CD14-positive monocyte (primary cell): ENCODE results near the gene XRCC2. TPM values are rescaled to one million over a fixed set of nuclear protein-coding genes. Genes with fewer than 3 reads are reported as not detected.

Experiments
- DNase-seq, 3 donors: peaks; one replicate each; pipeline ENCODE4 v3.0.0-alpha.2; 2011 to 2022
- H2AFZ ChIP-seq: 2 replicates; pipeline ENCODE4 v1.6.0; 2012; ENCODE audit warnings: mild to moderate bottlenecking, low read depth, low read length, inconsistent platforms; ENCODE audit not compliant: insufficient read depth, poor library complexity, severe bottlenecking
- H3K27ac ChIP-seq, 2 donors: 1 replicate in 1 of 2; 2 replicates in 1 of 2; pipeline ENCODE4 v1.5.1; 2012 to 2013; ENCODE audit warnings: low read length in 2 of 2, control low read depth in 1 of 2, inconsistent platforms in 1 of 2, low read depth in 1 of 2, mild to moderate bottlenecking in 1 of 2
- H3K27me3 ChIP-seq, 2 donors: one replicate each; pipeline versions ENCODE4 v1.6.0 to v1.6.1; 2011 to 2013; ENCODE audit warnings: low read length in 2 of 2; ENCODE audit not compliant: control insufficient read depth in 2 of 2, insufficient read depth in 2 of 2
- H3K36me3 ChIP-seq, 2 donors: replicated peaks in 1 of 2; 1 replicate in 1 of 2; 2 replicates in 1 of 2; pipeline versions ENCODE4 v1.5.1 to v1.6.1; 2012 to 2013; ENCODE audit warnings: low read length in 2 of 2, control low read depth in 1 of 2, inconsistent platforms in 1 of 2, mild to moderate bottlenecking in 1 of 2; ENCODE audit not compliant: insufficient read depth in 2 of 2, control insufficient read depth in 1 of 2
- H3K4me1 ChIP-seq, 2 donors: 1 replicate in 1 of 2; 2 replicates in 1 of 2; pipeline versions ENCODE4 v1.5.1 to v1.6.1; 2012 to 2013; ENCODE audit warnings: low read length in 2 of 2, control low read depth in 1 of 2, inconsistent platforms in 1 of 2, mild to moderate bottlenecking in 1 of 2, moderate library complexity in 1 of 2; ENCODE audit not compliant: insufficient read depth in 2 of 2, control insufficient read depth in 1 of 2
- H3K4me2 ChIP-seq: replicated peaks from 2 replicates; pipeline ENCODE3; 2012; ENCODE audit warnings: low read length, moderate library complexity, mild to moderate bottlenecking; ENCODE audit not compliant: poor library complexity, severe bottlenecking; ENCODE audit errors: extremely low read depth
- H3K4me3 ChIP-seq, 3 experiments: fragments of 200-600 bp in 1 of 3; sonication (generic) in 1 of 3; replicated peaks in 1 of 3; 1 replicate in 2 of 3; 2 replicates in 1 of 3; pipeline ENCODE4 v1.5.1; 2011 to 2013; ENCODE audit warnings: low read length in 3 of 3, mild to moderate bottlenecking in 3 of 3, control low read depth in 2 of 3, low read depth in 2 of 3, inconsistent platforms in 1 of 3, moderate library complexity in 1 of 3
- H3K79me2 ChIP-seq: 2 replicates; pipeline ENCODE4 v1.6.0; 2012; ENCODE audit warnings: mild to moderate bottlenecking, control low read depth, inconsistent platforms, low read length, moderate library complexity; ENCODE audit not compliant: insufficient read depth
- H3K9ac ChIP-seq: 2 replicates; pipeline ENCODE4 v1.6.0; 2017; ENCODE audit warnings: low read length, mild to moderate bottlenecking; ENCODE audit not compliant: insufficient read depth, poor library complexity, severe bottlenecking
- H3K9me3 ChIP-seq, 2 donors: replicated peaks in 1 of 2; 1 replicate in 1 of 2; 2 replicates in 1 of 2; pipeline versions ENCODE4 v1.5.1 to v1.6.1; 2012 to 2013; ENCODE audit warnings: low read length in 2 of 2, control low read depth in 1 of 2; ENCODE audit not compliant: control insufficient read depth in 1 of 2, insufficient read depth in 1 of 2
- H4K20me1 ChIP-seq: 2 replicates; pipeline ENCODE4 v1.6.0; 2012; ENCODE audit warnings: mild to moderate bottlenecking, low read length, control low read depth, moderate library complexity; ENCODE audit not compliant: insufficient read depth
- H3K27ac Mint-ChIP-seq, 7 donors: one replicate each; pipeline ENCODE4 v1.8.0; 2020; ENCODE audit warnings: mild to moderate bottlenecking in 7 of 7, mixed read lengths in 7 of 7, moderate library complexity in 6 of 7, inconsistent platforms in 2 of 7
- H3K27me3 Mint-ChIP-seq, 3 donors: one replicate each; pipeline ENCODE4 v1.8.0; 2021 to 2022; ENCODE audit warnings: low read depth in 3 of 3, mild to moderate bottlenecking in 3 of 3, mixed read lengths in 3 of 3, moderate library complexity in 3 of 3, inconsistent platforms in 1 of 3
- H3K36me3 Mint-ChIP-seq, 2 donors: one replicate each; pipeline ENCODE4 v1.8.0; 2020; ENCODE audit warnings: mixed read lengths in 2 of 2, inconsistent platforms in 1 of 2, mild to moderate bottlenecking in 1 of 2
- H3K4me1 Mint-ChIP-seq: one replicate; pipeline ENCODE4 v1.8.0; 2020; ENCODE audit warnings: mild to moderate bottlenecking, mixed read lengths
- H3K4me3 Mint-ChIP-seq, 2 donors: one replicate each; pipeline ENCODE4 v1.8.0; 2020; ENCODE audit warnings: mild to moderate bottlenecking in 2 of 2, mixed read lengths in 2 of 2, moderate library complexity in 1 of 2
- H3K9me3 Mint-ChIP-seq, 7 donors: one replicate each; pipeline ENCODE4 v1.8.0; 2020 to 2022; ENCODE audit warnings: mixed read lengths in 7 of 7, mild to moderate bottlenecking in 6 of 7, moderate library complexity in 6 of 7, inconsistent platforms in 2 of 7
- WGBS: methylation state at CpG from one replicate; pipeline ENCODE4 v1.1.5; 2013; ENCODE audit warnings: missing lambda C conversion rate; ENCODE audit not compliant: insufficient coverage; 5-methylcytosine and 5-hydroxymethylcytosine counted together
- intact Hi-C, 2 donors: fragments of 100-400 bp; cut with micrococcal nuclease; formaldehyde crosslinking; loops; one replicate each; pipeline versions ENCODE4 v1.15.0 to v1.15.1; 2023
- polyA plus RNA-seq, 3 donors: library from polyadenylated mRNA; depleted of rRNA in 1 of 3; unstranded in 2 of 3; stranded (reverse) in 1 of 3; fragments of 300-500 nt in 2 of 3; fragments of >200 nt in 1 of 3; fragmentation: Illumina TruSeq in 2 of 3; gene quantifications; 1 replicate in 2 of 3; 2 replicates in 1 of 3; pipeline ENCODE4 v1.2.3, GENCODE V29; 2012 to 2021
- TF ChIP-seq, protein P1 (sequence below): fragments of 200-600 bp; IDR thresholded peaks from one replicate; pipeline ENCODE4 v1.8.0; 2022; ENCODE audit warnings: antibody characterized with exemption, mild to moderate bottlenecking

XRCC2 gene
- polyA plus RNA-seq, 3 donors = 0.03 to 0.05 TPM; not detected in 1

GRCh38 chr7:152640829-152641228 is 35.1 kb downstream of the XRCC2 start:
- Histone ChIP-seq H4K20me1 (no peaks in the 10 kb centered on the region), H3K4me2 (no peak overlapping the region), H3K27me3 (no peaks in the 10 kb centered on the region), H3K4me3 (no peak overlapping the region), H3K4me1 (no peaks in the 10 kb centered on the region), H3K9ac (no peak overlapping the region), H3K79me2 (no peaks in the 10 kb centered on the region), H3K9me3 (no peaks in the 10 kb centered on the region), H3K27ac (no peak overlapping the region), H2AFZ (no peak overlapping the region), H3K36me3 (no peaks in the 10 kb centered on the region)
- DNase-seq = no peak
- intact Hi-C loops = no loop called here
- H3K27ac Mint-ChIP-seq = peak overlapping the region in 1 of 7 donors; percentile 16
- peaks cover 0 to 4% of the 10 kb centered on the region in 2 donors for H3K36me3 Mint-ChIP-seq
- no peak overlapping the region for H3K4me3 Mint-ChIP-seq
- TF ChIP-seq, protein P1, sequence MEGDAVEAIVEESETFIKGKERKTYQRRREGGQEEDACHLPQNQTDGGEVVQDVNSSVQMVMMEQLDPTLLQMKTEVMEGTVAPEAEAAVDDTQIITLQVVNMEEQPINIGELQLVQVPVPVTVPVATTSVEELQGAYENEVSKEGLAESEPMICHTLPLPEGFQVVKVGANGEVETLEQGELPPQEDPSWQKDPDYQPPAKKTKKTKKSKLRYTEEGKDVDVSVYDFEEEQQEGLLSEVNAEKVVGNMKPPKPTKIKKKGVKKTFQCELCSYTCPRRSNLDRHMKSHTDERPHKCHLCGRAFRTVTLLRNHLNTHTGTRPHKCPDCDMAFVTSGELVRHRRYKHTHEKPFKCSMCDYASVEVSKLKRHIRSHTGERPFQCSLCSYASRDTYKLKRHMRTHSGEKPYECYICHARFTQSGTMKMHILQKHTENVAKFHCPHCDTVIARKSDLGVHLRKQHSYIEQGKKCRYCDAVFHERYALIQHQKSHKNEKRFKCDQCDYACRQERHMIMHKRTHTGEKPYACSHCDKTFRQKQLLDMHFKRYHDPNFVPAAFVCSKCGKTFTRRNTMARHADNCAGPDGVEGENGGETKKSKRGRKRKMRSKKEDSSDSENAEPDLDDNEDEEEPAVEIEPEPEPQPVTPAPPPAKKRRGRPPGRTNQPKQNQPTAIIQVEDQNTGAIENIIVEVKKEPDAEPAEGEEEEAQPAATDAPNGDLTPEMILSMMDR = no peak
- peaks cover 0 to 20% (median 7%) of the 10 kb centered on the region in 7 donors for H3K9me3 Mint-ChIP-seq
- H3K4me1 Mint-ChIP-seq = no peaks in the 10 kb centered on the region
- H3K27me3 Mint-ChIP-seq = peaks cover 1 to 2% (median 2%) of the 10 kb centered on the region in 3 donors
- 100% methylated on average over 1 of the region's 6 CpGs for WGBS

- Histone ChIP-seq H3K9ac (no peak overlapping the region), H3K4me3 (no peak overlapping the region), H3K27ac (no peak overlapping the region), H3K4me1 (peaks cover 0 to 6% of the 10 kb centered on the region in 2 donors), H3K79me2 (no peaks in the 10 kb centered on the region), H2AFZ (no peak overlapping the region), H3K36me3 (no peaks in the 10 kb centered on the region), H4K20me1 (no peaks in the 10 kb centered on the region), H3K4me2 (no peak overlapping the region), H3K9me3 (no peaks in the 10 kb centered on the region), H3K27me3 (no peaks in the 10 kb centered on the region)
- Mint-ChIP-seq H3K27me3 (peaks cover 2 to 3% (median 2%) of the 10 kb centered on the region in 3 donors), H3K27ac (no peak overlapping the region), H3K9me3 (peaks cover 0 to 12% (median 4%) of the 10 kb centered on the region in 7 donors), H3K4me1 (peaks cover 3% of the 10 kb centered on the region), H3K36me3 (no peaks in the 10 kb centered on the region), H3K4me3 (no peak overlapping the region)
- WGBS = no CpG with 5 or more reads among the region's 7 CpGs
- no peak for DNase-seq
- intact Hi-C loops = no loop called here
- TF ChIP-seq, protein P1 = no peak
These were observed 37.9 kb downstream of the XRCC2 start for GRCh38 chr7:152637920-152638580.
